ENCODE results near the gene AKAP6. TPM values are rescaled to one million over a fixed set of nuclear protein-coding genes. Genes with fewer than 3 reads are reported as not detected.

Gene AKAP6
- total RNA-seq, 2 experiments from 2014 or later = 0.82 to 0.85 TPM

DNA sequence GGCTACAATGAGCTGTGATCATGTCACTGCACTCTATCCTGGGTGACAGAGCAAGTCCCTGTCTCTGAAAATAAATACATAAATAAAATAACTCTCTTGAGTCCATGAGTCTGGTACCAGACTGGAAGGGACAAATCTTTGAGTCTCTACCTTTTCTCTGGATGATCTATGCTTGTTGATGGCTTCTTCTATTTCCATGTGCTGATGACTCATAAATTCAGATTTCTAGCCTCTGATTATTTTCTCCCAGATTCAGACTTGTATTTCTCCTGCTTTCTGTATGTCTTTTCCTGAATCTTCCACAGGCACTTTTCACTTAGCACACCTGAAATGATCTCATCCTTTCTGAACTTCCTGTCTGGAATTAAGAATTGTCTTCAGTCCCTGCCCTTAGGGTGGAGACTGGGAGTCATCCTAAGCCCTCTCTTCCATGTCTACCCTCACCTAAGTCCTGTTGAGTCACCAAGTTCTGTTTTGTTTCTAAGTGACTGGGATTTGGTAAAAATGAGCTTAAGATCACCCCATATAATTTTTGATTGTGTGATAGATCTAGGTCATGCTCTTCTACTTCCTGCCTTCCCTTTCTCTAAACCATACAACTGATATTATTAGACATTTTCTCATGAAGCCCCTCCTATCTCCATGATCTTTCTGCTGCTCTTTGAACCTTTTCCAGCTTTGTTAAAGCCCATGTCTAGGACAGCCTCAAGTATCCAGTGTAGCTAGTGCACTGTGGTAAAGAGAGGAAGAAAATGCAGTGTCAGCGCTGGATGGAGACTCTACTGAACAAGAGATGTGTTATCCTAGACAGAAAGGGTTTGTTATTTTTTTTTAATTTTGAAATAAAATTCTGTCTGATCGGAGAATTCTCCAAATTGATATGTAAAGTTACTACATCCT, 13.1 kb downstream of the AKAP6 start:
- no peaks in the 10 kb centered on the region for H3K4me1 Mint-ChIP-seq
- no peak overlapping the region for H3K4me3 Mint-ChIP-seq
- CTCF ChIA-PET = no interaction called here

GRCh38 chr14:32342847-32343194, 13.7 kb downstream of the AKAP6 start:
- Mint-ChIP-seq H3K4me1 (no peaks in the 10 kb centered on the region), H3K27ac (no peak overlapping the region), H3K9me3 (ENCODE audit: low read depth) (no peaks in the 10 kb centered on the region), H3K36me3 (no peaks in the 10 kb centered on the region), H3K27me3 (peaks cover 2% of the 10 kb centered on the region), H3K4me3 (no peak overlapping the region)
- DNase-seq = no peak
- no peak for ATAC-seq
- CTCF ChIA-PET = no interaction called here

More for the DNA sequence above, 13.1 kb downstream of the AKAP6 start:
- ATAC-seq (no peak), DNase-seq (no peak)
- Mint-ChIP-seq H3K36me3 (no peaks in the 10 kb centered on the region), H3K27me3 (peaks cover 2% of the 10 kb centered on the region), H3K27ac (no peak overlapping the region), H3K9me3 (ENCODE audit: low read depth) (no peaks in the 10 kb centered on the region)

DNA sequence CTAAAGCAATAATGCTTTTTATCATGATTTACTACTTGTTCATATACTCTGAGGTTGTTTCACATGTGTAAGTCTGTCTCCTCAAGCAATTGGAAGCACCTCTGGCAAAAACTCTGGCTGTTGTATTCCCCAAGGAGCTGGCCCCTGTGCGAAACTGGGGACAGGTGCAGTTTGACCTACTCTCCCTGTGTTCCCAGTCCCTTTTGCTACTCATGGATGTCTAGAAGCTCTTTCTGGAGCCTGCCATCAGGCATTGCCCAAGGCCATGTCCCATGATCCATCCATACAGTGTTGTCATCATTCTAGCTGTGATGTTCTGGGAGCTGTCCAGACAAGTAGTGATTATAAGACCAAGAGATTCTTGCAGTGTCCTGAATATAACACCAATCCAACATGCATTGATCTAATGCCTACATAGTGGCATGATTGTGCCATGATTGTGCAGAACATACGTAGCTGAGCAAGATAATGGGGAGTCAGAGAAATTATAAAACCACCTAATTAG, 14.9 kb downstream of the AKAP6 start:
- ATAC-seq (no peak), DNase-seq (no peak)
- Mint-ChIP-seq H3K36me3 (no peaks in the 10 kb centered on the region), H3K9me3 (ENCODE audit: low read depth) (no peaks in the 10 kb centered on the region), H3K27ac (no peak overlapping the region), H3K4me1 (no peaks in the 10 kb centered on the region), H3K27me3 (peaks cover 2% of the 10 kb centered on the region), H3K4me3 (no peak overlapping the region)
- CTCF ChIA-PET = no interaction called here

GRCh38 chr14:32345311-32345791, 16.3 kb downstream of the AKAP6 start:
- DNase-seq (no peak), ATAC-seq (no peak)
- H3K27ac Mint-ChIP-seq = no peak overlapping the region
- H3K4me1 Mint-ChIP-seq = peaks cover 1% of the 10 kb centered on the region
- no peaks in the 10 kb centered on the region for H3K36me3 Mint-ChIP-seq
- CTCF ChIA-PET = no interaction called here
- H3K4me3 Mint-ChIP-seq = no peak overlapping the region
- no peaks in the 10 kb centered on the region for H3K27me3 Mint-ChIP-seq
- no peaks in the 10 kb centered on the region for H3K9me3 Mint-ChIP-seq (ENCODE audit: low read depth)

DNA sequence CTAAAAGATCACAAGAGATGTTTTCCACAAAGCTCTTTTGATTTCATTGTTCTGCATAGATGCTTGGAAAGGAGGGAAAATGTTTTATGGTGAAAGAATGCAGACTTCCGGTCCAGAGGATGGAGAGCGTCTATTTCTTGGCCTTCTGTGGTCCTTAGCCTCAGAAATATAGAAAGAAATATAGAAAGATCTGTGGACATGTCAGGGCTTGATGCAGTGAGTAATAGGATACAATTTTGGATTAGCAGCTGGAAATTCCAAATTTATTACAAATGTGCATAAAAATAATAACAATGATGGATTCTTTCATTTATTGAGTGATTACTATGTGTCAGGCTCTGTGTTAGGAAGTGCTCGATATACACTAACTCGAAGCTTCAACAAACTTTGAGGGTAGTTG, 20.2 kb downstream of the AKAP6 start:
- no peaks in the 10 kb centered on the region for H3K36me3 Mint-ChIP-seq
- DNase-seq = no peak
- CTCF ChIA-PET = no interaction called here

GRCh38 chr14:32350020-32350419, 20.9 kb downstream of the AKAP6 start:
- Mint-ChIP-seq H3K9me3 (ENCODE audit: low read depth) (no peaks in the 10 kb centered on the region), H3K27me3 (no peaks in the 10 kb centered on the region), H3K4me3 (no peak overlapping the region), H3K4me1 (peaks cover 1% of the 10 kb centered on the region), H3K36me3 (no peaks in the 10 kb centered on the region), H3K27ac (no peak overlapping the region)
- DNase-seq (no peak), ATAC-seq (peak; percentile 30)
- CTCF ChIA-PET = no interaction called here

More for the DNA sequence above, 20.2 kb downstream of the AKAP6 start:
- no peak overlapping the region for H3K4me3 Mint-ChIP-seq
- ATAC-seq = no peak
- H3K9me3 Mint-ChIP-seq (ENCODE audit: low read depth) = no peaks in the 10 kb centered on the region
- H3K27me3 Mint-ChIP-seq = no peaks in the 10 kb centered on the region
- peaks cover 1% of the 10 kb centered on the region for H3K4me1 Mint-ChIP-seq
- H3K27ac Mint-ChIP-seq = no peak overlapping the region

GRCh38 chr14:32352631-32353030, 23.5 kb downstream of the AKAP6 start:
- H3K27ac Mint-ChIP-seq = no peak overlapping the region
- H3K9me3 Mint-ChIP-seq (ENCODE audit: low read depth) = no peaks in the 10 kb centered on the region
- no peaks in the 10 kb centered on the region for H3K27me3 Mint-ChIP-seq
- no peak for DNase-seq
- H3K4me3 Mint-ChIP-seq = no peak overlapping the region
- CTCF ChIA-PET = no interaction called here
- peaks cover 1% of the 10 kb centered on the region for H3K4me1 Mint-ChIP-seq
- no peaks in the 10 kb centered on the region for H3K36me3 Mint-ChIP-seq
- ATAC-seq = no peak

DNA sequence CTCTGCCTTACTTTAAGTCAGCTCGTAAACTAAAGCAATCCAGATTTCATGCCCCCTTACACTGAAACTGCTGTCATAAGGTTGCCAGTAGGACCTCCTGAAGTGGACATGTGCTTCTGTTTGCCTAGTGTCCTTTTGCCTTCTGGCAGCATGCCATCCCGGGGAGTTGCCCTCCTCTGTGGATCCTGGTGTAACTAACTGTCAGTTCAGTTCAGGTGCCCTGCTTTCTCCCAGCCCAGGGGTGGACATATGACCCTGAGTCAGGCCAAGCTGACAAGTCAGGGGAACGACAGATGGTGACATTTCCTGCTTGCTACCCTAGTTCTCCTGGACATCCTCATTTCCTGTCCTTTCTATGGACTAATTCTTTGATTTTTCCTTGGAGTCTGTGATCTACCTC, 25.6 kb downstream of the AKAP6 start:
- no peak for DNase-seq
- no peaks in the 10 kb centered on the region for H3K9me3 Mint-ChIP-seq (ENCODE audit: low read depth)
- no peak for ATAC-seq
- no peak overlapping the region for H3K4me3 Mint-ChIP-seq
- H3K36me3 Mint-ChIP-seq = no peaks in the 10 kb centered on the region
- H3K4me1 Mint-ChIP-seq = no peaks in the 10 kb centered on the region
- no peaks in the 10 kb centered on the region for H3K27me3 Mint-ChIP-seq
- CTCF ChIA-PET = no interaction called here
- H3K27ac Mint-ChIP-seq = no peak overlapping the region

GRCh38 chr14:32358781-32359180, 29.7 kb downstream of the AKAP6 start:
- H3K36me3 Mint-ChIP-seq = no peaks in the 10 kb centered on the region
- CTCF ChIA-PET = no interaction called here
- no peak overlapping the region for H3K27ac Mint-ChIP-seq
- ATAC-seq (no peak), DNase-seq (no peak)
- H3K27me3 Mint-ChIP-seq = peaks cover 5% of the 10 kb centered on the region
- H3K9me3 Mint-ChIP-seq (ENCODE audit: low read depth) = no peaks in the 10 kb centered on the region
- H3K4me1 Mint-ChIP-seq = no peaks in the 10 kb centered on the region
- no peak overlapping the region for H3K4me3 Mint-ChIP-seq

DNA sequence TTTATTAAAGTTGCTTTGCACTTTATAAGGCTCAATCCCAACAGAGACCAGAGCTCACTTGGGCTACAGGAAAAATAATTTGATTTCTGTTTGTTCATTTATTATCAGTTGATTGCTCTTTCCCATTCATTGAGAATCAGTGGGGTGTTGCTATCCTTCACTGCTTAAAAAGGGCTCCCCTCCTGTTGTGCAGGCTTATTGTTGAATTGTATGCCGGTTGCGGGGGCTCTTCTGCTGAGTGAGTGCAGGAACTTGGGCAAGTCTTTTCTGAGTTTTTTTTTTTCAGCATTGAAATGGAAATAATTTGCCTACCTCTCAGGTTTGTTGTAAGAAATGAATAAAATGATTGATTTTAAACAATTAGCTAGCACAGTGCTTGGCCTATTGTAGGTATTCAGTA, 32.6 kb downstream of the AKAP6 start:
- Mint-ChIP-seq H3K9me3 (ENCODE audit: low read depth) (no peaks in the 10 kb centered on the region), H3K27ac (no peak overlapping the region), H3K4me3 (no peak overlapping the region), H3K4me1 (no peaks in the 10 kb centered on the region), H3K27me3 (peaks cover 5% of the 10 kb centered on the region), H3K36me3 (no peaks in the 10 kb centered on the region)
- CTCF ChIA-PET = no interaction called here
- no peak for ATAC-seq
- no peak for DNase-seq

DNA sequence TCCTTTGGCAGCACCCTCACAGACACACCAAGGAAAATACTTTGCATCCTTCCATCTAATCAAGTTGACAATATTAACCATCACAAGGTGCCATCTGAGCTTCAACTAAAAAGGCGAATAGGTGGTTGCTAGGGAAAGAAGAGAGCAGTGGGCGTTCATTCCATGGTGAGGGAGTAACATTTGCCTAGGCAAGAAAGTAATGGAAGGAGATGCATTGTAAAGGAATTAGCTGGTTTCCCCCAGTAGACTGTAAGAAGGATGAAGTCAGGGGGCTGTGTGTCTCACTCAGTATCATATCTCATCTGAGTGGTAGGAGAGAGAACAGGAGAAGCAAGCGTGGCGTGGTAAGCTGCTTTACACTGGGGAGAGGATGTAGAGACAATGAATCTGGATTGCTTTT, 34.7 kb downstream of the AKAP6 start:
- DNase-seq (no peak), ATAC-seq (no peak)
- no peak overlapping the region for H3K4me3 Mint-ChIP-seq
- H3K9me3 Mint-ChIP-seq (ENCODE audit: low read depth) = no peaks in the 10 kb centered on the region
- no peak overlapping the region for H3K27ac Mint-ChIP-seq
- no peaks in the 10 kb centered on the region for H3K36me3 Mint-ChIP-seq
- CTCF ChIA-PET = no interaction called here
- peaks cover 8% of the 10 kb centered on the region for H3K27me3 Mint-ChIP-seq
- no peaks in the 10 kb centered on the region for H3K4me1 Mint-ChIP-seq

DNA sequence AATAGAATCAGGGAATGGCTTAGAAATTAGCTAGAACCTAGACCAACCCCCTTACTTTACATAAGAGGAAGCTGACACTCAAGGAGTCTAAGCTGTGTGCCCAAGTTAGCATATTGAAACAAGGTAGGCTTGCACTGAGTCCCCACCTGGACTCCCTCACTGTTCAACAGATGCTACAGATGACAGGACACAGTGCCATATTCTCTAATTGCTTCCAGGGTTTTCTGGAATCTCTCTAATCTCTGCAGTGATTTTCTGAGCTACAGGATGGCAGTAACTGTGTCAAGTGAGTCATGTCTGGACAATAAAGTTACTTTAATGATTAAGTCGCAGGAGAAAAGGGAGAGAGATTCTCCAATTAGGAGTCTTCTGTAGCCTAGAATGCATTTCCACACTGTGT, 35.8 kb downstream of the AKAP6 start:
- no peak overlapping the region for H3K27ac Mint-ChIP-seq
- ATAC-seq (no peak), DNase-seq (no peak)
- peaks cover 8% of the 10 kb centered on the region for H3K27me3 Mint-ChIP-seq
- no peaks in the 10 kb centered on the region for H3K4me1 Mint-ChIP-seq
- H3K36me3 Mint-ChIP-seq = no peaks in the 10 kb centered on the region
- H3K4me3 Mint-ChIP-seq = no peak overlapping the region
- CTCF ChIA-PET = no interaction called here
- H3K9me3 Mint-ChIP-seq (ENCODE audit: low read depth) = no peaks in the 10 kb centered on the region

DNA sequence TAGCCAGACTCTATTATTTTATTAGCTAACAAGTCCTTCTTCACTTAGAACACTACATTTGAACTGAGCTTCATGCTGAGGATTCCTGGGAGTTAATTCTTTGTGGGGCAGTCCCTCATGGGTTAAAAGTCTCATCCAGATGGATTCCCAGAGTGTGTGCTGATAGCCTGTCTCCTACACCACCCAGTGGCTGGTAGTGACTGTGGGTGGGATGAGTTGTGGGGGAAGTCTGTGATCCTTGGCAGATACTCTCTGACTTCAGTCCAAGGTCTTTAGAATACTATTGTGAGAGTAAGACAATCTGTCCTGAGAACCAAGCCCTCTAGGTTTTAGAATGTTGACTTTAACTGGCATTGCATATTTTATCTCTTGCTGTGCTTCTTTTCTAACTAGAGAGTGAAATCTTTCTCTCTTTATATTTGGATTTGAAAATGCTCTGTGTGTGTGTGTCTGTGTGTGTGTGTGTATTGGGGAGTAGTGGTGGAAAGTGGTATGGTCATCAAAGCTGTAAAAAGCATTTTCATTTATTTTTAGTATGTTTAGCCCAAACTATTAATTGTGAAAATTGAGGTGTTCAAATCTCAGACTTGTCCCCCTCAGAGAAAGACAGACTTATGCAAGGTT, 37.3 kb downstream of the AKAP6 start:
- Mint-ChIP-seq H3K4me1 (peaks cover 5% of the 10 kb centered on the region), H3K27ac (no peak overlapping the region), H3K4me3 (no peak overlapping the region), H3K27me3 (peaks cover 8% of the 10 kb centered on the region), H3K9me3 (ENCODE audit: low read depth) (no peaks in the 10 kb centered on the region), H3K36me3 (no peaks in the 10 kb centered on the region)
- ATAC-seq (no peak), DNase-seq (no peak)
- CTCF ChIA-PET = no interaction called here

DNA sequence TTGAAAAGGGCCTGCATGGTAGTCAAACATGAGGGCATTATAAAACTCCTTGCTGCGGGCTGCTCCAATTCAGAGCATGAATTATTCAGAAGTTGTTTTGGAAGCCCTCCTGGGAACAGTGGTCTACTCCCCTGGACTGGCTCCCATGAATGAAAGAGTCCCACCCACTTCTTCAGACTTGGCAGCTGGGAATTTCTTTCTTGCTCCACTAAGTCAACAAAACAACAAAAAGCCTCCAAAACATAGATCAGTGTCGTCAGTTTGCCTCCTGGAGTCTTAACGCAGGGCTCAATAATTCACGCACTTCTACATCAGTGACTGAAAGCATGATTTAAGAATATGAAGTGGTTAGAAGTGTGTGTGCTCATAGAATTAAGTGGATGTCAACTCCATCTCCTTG, 37.9 kb downstream of the AKAP6 start:
- no peaks in the 10 kb centered on the region for H3K9me3 Mint-ChIP-seq (ENCODE audit: low read depth)
- ATAC-seq (no peak), DNase-seq (no peak)
- no peak overlapping the region for H3K4me3 Mint-ChIP-seq
- H3K27me3 Mint-ChIP-seq = peaks cover 8% of the 10 kb centered on the region
- CTCF ChIA-PET = no interaction called here
- peaks cover 5% of the 10 kb centered on the region for H3K4me1 Mint-ChIP-seq
- H3K27ac Mint-ChIP-seq = no peak overlapping the region
- no peaks in the 10 kb centered on the region for H3K36me3 Mint-ChIP-seq

Data from activated CD8-positive, alpha-beta memory T cell treated with anti-CD3 and anti-CD28 coated beads, Interleukin-2, amount 10 ng/mL, durations not matched to agents 7 days and 5 days (primary cell).